Stomach (tissue), 4 donors: ENCODE measurements around the gene LCN6.

ENCODE experiments used
- EP300 ChIP-seq: sonication (generic); formaldehyde crosslinking; IDR thresholded peaks from one replicate; pipeline ENCODE4 v1.6.1; 2017; ENCODE audit warnings: antibody characterized with exemption
- POLR2A ChIP-seq, 4 donors: fragments of 450-650 bp; IDR thresholded peaks; one replicate each; pipeline ENCODE4 v1.6.1; 2016; ENCODE audit warnings: antibody characterized with exemption in 4 of 4, control low read depth in 2 of 4, mild to moderate bottlenecking in 1 of 4, moderate library complexity in 1 of 4
- TF ChIP-seq, protein P1 (sequence below), 7 experiments: fragments of 450-650 bp in 4 of 7; fragments of 200-600 bp in 3 of 7; sonication (generic) in 3 of 7; IDR thresholded peaks; one replicate each; pipeline ENCODE4 v1.5.1; 2016 to 2019; ENCODE audit warnings: antibody characterized with exemption in 7 of 7, control low read depth in 2 of 7, mild to moderate bottlenecking in 1 of 7

DNA sequence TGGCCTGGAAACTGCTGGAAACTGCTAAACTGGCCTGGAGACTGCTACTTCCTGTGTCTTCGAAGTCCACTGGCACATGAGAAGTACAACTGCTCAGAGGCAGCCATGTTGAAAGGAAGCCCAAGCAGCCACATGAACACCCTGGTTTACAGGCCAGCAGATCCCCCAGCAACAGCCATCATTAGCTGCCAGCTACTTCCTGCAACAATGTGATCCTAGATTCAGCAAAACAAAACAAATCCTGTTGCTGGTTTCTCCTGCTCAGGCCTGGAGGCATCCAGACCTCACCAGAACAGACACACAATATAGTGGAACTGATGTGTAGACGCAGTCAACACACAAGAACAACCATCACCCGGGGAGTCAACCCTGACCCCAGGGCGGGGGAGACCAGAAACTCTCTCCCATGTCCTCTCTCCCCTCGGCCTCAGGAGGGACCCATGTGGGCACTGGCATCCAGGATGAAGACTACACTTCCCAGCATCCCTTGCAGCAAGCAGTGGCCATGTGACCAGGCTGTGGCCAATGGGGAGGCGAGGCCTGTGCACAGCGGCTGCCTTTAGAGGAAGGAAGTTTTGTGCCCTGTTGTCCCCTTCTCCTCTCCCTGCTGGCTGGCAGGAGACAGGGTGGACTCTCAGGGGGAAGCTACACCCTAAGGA, 25.2 kb upstream of the LCN6 start:
- TF ChIP-seq, protein P1, sequence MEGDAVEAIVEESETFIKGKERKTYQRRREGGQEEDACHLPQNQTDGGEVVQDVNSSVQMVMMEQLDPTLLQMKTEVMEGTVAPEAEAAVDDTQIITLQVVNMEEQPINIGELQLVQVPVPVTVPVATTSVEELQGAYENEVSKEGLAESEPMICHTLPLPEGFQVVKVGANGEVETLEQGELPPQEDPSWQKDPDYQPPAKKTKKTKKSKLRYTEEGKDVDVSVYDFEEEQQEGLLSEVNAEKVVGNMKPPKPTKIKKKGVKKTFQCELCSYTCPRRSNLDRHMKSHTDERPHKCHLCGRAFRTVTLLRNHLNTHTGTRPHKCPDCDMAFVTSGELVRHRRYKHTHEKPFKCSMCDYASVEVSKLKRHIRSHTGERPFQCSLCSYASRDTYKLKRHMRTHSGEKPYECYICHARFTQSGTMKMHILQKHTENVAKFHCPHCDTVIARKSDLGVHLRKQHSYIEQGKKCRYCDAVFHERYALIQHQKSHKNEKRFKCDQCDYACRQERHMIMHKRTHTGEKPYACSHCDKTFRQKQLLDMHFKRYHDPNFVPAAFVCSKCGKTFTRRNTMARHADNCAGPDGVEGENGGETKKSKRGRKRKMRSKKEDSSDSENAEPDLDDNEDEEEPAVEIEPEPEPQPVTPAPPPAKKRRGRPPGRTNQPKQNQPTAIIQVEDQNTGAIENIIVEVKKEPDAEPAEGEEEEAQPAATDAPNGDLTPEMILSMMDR (IDR thresholded peaks at IDR 0.05), result no peak
- TF ChIP-seq POLR2A (IDR thresholded peaks at IDR 0.05) (no peak), EP300 (no peak)
